Kasumi-1 (cell line): ENCODE data around the gene TAF11L13.

Experiments
- DNase-seq, 2 experiments: peaks; one replicate each; lab custom pipeline; 2025; lab: John Stamatoyannopoulos, UW

The TAF11L13 gene

DNA sequence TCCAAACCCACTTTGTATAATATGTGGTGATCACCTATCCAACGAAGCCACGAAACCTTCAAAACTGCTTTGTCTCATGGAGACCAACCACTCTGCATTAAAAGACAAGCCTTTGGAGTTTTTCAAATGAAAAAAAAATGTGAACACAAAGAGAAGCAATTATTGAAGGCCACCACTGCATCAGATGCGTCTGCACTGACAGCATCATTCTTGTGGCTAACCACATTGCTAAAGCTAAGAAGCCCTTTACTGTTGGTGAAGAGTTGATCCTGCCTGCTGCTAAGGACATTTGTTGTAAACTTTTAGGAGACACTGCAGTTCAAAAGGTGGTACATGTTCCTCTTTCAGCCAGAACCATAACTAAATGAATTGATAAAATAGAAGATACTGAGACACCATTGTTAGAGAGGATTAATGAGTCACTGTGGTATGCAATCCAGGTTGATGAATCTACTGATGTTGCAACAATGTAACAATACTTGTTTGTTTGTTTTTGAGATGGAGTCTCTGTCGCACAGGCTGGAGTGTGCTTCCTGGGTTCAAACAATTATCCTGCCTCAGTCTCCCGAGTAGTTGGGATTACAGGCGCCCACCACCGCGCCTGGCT is 47.8 kb downstream of the TAF11L13 start:
- no peak for DNase-seq

DNA sequence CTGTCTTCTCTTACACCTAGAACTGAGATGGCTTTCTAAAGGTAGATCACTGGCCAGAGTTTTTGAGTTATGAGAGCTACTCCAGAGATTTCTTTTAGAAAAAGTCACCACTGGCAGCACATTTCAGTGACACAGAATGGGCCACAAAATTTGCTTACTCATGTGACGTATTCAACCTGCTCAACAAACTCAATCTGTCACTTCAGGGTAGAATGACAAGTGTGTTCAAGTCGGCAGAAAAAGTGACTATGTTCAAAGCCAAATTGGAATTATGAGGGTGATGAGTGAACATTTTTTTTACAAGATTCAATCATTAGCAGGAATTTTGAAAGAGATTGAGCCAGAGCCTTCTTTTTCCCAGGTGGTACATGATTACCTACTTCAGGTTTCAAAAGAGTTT is 48.8 kb downstream of the TAF11L13 start:
- DNase-seq, result no peak
